Measurements from ENCODE around the gene DIPK1C.
A peak's percentile ranks its signal among the peaks of the same experiment; 100 is the strongest.

The DIPK1C gene

DNA sequence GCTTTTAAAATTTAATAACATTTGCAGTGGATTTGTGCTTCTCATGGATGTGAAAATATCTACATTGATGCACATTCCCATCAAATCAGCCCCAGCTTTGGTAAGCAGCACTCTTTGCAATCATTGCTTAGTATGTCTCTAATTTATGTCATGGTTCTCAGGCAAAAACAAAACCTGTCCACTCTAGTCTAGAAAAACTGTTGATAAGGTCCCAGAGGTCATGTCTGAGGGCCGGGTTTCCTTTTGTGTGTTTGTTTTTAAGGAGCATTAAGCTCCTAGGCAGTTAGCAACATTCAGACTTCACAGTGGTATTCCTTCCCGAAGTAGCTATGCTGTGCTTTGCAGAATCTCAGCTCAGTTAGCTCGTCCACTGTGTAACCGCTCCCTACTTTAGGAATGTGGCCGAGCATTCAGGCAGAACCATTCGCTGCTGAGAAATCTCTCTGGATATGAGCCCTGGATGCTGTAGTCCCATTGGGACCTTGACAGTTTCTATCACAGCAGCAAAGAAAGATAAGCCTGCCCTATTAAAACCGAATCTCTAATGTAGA lies 4.0 kb downstream of the DIPK1C start:
- no peak for DNase-seq (ENCODE audit: low spot score)

DNA sequence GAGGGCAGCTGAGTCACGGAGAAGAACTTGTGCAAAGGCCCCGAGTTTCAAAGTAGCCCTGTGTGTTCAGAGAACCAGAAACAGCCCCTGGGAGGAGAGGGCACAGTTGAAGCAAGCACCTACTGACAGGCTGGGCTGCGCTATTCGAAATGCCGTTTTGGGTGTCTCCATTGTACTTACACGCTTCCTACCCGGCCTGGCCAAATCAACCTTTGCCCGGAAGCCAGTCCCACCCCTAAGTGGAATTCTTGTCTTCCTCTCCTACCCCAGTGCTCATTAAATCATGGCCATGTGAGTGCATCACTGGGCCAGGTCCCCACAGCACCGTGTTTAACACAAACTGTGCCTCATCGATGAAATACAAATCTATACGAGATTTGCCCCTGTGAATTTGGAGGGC lies 6.0 kb downstream of the DIPK1C start:
- DNase-seq (ENCODE audit: low spot score): no peak

DNA sequence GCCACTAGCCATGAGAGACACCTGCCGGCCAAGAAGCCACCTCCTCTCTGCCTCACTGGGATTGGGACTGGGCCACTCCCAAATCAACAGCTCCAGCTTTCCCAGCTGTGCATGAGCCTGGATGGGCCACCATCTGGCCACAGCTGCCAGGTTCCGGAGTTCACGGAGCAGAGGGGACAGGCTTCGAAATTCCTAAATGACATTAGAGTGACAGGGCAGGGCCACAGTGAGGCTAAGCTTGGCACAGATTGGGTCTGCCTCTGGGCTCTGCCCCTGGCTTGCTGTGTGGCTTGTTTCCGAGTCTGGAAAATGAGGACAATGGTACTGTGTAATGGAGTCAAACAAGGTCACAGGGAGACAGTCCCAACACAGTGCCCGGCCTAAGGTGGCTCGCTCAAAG lies 6.5 kb downstream of the DIPK1C start:
- DNase-seq (ENCODE audit: low spot score): peak; percentile 94

DNA sequence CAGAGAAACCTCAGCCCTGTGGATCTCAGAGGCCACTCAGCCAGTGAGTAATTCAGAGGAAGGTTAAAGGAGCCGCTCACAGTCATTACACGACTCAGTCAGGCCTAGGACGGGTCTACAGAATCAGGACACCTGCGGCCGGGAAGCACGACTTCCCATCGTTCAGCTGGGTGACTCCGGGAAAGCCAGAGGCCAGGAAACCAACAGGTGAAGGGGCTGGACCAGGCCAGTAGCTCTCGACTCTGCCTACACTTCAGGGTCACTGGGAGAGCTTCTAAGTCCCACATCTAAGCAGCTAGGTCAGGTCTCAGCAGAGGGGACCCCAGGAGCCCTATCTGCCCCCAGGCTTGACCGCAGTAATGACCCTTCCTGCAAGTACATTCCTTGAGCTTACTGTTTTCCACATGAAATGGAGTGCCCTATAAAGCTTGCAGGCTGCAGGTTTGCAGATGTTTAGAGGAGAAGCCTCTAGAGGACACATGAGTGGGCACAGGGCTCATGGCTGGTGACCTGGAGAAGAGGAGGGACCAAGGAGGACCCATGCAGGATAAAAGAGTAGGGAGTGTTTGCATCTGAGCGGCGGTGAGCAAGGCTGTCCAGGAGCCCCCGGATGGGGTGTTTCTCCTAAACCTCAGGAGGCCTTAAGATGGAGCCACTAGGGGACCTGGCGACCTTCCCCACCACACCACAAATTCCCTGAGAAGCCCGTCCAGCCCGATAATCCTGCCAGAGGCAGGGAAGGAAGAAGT lies 9.5 kb downstream of the DIPK1C start:
- DNase-seq (ENCODE audit: low spot score): no peak

DNA sequence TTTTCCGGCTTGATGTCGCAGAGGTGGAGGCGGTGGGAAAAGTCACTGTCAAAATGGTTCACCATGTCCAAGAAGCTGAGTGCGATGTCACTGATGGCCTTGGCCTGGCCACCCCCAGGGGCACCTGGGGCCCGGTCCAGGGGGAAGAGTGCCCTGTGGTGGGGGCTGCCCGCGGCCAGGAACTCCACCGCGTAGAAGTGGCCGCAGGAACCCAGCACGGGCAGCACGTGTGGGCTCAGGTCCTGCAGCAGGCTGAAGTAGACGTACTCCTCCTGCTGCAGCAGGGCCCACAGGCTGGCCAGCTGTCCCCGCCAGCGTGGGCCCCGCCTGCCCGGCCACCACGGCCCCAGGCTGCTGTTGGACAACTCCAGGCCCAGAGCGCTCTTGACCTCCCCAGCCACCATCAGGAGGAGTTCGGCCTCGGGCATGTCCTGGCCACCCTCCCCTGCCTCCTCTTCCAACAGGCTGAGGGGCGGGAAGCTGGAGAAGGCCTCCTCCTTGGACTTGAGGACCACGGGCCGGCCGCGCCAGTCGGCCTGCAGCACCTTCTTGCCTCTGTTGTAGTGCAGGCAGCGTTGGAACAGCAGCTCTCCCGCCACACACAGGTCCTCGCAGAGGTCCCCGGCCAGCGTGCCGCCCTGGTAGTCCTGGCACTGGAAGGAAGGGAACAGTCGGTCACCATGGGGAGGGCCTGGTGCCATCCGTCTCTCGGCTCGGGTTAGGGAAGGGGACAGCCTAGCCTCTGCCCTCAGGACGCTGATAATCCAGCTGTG lies 10.3 kb downstream of the DIPK1C start:
- DNase-seq (ENCODE audit: low spot score): no peak

DNA sequence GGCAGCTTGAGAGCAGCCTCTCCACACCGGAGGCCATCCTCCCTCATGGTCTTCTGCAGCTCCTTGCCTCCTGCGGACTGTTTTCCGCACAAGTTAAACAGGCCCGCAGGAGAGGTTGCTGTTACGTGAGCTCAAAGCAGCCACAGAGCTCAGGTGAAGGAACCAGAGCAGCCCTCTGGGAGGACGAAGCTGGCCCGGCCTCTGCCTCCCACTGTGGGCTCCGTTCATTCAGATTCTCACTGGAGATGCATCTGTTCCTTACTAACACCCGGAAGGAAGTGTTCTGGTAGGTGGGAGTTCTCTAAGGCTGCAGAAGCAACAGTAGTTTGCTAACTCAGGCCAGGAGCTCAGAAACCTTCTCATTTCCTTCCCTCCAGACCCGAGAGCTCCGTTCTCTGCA lies 10.9 kb downstream of the DIPK1C start:
- DNase-seq (ENCODE audit: low spot score): no peak

DNA sequence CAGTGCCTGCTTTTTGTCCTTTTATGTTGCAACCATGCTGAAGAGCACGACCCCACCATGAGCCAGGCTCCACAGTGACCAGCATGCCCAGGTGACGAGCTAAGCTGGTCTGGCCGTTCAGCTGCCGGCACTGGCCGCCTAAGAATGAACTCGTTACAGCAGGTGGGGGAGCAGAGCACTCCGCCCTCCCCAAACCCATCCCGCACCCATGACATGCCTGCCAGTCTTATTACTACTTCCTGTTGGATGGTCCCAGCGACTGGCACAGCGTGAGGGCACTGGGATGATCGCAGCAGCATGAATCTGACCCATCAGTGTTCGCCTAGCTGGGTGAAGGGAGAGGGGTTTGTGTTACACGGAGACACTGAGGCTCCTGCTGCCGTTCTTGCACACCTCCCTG lies 11.5 kb downstream of the DIPK1C start:
- no peak for DNase-seq (ENCODE audit: low spot score)

DNA sequence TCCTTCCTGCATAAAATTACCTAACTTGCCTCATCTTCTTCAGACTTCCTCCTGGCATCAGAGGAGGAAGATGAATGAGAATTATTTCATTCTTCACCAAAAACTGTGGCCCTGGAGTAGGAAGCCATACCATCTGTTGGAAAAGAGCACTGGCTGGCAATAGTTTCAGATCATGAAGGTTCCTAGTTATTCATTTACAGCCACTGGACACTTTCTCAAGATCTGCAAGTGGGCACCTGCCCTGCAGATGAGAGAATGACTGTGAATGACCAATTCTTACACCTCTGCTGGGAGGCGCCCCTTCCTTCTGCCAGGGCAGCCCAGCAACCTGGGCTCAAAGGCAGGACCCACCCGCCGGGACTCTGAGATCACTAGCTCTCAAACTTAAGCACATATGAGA lies 13.0 kb downstream of the DIPK1C start:
- DNase-seq (ENCODE audit: low spot score): no peak

DNA sequence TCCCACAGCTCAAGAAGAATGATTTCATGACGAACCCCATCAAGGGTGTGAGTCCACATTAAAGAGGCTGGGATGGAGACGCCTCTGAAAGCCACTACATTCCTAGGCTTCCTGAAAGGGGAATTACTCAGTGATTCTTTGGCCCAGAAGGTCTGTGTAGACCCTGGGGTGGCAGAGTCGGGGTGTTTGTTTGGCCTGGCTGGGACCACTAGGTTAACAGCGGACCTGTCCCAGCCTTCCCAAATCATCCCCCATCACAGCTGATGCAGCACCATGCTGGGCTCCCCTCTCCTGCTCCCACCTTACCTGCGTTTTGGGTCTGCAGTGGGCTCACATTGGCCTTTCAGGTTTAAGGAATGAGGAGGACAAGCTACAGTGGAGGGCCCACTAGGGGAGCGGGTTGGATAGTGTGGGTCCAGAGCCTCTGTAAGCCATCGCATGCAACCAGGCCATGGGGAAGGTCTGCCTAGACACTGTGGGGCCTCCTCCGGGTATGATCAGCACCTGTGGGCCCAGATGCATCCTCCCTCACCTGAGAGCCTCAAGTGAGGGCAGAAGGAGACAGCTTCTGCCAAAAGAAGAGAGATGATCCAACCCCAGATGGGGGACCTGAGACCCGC lies 16.2 kb downstream of the DIPK1C start:
- no peak for DNase-seq (ENCODE audit: low spot score)

DNA sequence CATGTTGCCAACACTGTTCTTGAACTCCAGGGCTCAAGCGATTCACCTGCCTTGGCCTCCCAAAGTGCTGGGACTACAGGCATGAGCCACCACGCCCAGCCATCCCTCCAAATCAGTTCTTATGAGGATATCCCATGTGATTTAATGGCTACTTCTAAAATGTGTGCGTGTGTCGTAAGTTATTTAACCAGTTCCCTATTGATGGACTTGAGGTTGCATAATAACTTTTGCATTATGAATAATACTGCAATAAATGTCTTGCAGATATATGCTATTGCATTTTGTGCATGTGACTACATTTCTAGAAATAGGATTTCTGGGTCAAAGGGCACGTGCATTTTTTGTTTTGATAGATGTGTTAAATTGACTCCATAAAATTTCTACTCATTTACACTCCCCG lies 19.0 kb downstream of the DIPK1C start:
- DNase-seq (ENCODE audit: low spot score): no peak

DNA sequence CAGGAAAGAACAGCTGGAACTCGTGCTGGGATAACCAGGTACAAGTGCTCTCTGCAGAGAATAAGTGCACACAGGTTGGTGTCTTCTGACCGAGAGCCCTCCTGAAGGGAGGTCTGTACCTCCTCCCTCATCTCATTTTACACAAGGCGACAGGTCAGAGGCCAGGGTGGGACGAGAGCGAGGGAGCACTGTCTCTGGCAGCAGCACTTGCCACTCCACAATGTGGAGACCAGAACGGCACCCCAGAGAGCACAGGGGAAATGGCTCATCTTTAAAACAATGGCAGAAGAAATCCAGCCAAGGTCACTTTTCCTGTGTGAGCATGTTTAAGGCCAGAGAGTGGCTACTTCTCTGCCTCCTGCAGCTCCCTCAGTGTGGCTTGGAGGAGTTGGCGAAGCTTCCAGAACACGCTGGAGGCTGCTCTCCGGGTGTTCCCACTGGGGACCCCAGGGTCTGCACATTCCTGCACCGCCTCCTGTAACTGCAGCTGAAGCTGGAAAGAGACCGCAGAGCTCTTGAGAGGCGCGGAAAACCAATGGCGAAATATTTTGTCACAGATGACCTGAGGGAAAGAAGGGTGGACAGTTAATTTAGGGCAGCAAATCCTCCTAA lies 20.8 kb downstream of the DIPK1C start:
- DNase-seq (ENCODE audit: low spot score): no peak

DNA sequence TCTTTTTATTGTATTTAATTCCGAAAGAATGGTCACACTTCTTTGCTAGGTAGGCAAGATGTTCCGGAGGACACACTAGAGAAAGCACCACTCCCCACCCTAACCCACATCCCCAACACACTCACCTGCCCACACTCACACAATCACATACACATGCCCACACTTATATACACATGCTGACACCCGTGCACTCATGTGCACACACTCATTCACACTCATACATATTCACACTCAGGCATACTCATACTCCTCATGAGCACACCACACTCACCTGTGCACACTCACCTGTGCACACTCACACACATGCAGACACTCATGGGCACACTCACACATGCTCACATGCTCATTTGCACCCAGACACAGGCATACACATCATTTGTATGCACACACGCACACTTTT lies 21.4 kb downstream of the DIPK1C start:
- DNase-seq (ENCODE audit: low spot score): no peak

DNA sequence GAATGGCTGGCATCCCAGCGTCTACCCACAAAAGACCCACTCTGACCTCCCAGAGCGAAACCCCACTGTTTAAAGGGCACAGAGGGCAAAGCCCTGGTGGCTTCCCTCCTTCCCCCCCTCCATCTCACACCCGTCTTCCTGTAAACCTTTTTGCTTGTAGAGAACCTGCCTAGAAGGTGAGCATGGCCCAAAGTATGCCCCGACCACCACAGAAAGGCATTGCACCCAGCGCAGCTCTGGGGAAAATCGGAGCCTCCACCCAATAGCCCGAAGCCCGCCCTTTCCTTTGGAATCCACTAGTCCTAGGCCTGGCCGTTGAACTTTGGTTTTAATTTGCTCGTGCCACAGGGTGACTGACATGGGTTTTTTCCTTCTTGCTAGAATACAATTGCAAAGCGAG lies 22.6 kb downstream of the DIPK1C start:
- DNase-seq (ENCODE audit: low spot score): no peak

DNA sequence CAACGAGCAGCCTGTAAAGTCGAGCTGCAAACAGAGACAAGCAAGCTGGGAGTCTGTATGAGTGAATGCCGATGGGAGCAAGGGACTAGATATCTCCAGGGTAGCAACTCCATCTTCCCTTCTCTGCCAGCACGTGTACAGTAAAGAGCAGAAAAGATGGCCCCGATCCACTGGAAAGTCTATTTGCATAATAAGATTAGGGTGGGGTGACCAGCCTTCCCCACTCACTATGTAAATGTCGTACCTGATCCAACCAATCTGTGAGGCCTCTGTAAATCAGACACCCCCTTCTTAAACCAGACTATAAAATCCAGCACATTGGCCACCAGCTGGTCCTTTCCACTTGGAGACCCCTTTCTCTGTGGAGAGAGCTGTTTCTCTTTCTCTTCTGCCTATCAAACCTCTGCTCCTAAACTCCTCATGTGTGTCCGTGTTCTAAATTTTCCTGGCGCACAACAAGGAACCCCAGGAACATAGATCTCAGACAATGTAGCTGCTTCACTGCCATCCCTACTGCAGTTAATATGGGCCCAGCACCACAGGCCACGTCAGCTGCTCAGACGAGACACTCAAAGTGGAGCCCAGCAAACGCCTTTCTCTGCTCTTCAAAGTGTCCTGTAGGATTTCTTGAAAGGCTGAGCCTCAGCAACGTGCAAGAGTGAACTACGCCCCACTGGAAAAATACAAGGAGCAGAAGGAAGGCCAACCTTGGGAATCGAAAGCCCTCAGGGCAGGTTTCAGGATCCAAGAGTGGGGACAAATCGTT lies 26.1 kb downstream of the DIPK1C start:
- DNase-seq (ENCODE audit: low spot score): no peak

DNA sequence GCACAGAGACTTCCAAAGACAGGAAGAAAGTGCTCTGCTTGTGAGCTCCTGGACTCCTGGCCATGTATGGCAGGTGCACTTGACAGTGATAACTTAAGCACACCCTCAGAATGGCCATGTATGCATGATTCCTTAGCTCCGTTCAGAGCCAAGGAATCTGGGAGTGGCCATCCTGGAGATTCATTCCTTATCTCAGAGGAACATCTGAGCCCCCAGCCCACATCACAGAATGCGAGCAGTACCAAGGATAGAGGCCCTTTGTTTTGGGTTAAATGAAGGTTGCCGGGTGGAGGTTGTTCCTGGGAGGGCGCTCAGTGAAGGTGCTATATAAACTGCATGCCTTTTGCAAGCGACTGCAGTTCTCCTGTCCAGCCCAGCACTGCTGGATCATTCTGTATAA lies 26.9 kb downstream of the DIPK1C start:
- DNase-seq (ENCODE audit: low spot score): no peak

DNA sequence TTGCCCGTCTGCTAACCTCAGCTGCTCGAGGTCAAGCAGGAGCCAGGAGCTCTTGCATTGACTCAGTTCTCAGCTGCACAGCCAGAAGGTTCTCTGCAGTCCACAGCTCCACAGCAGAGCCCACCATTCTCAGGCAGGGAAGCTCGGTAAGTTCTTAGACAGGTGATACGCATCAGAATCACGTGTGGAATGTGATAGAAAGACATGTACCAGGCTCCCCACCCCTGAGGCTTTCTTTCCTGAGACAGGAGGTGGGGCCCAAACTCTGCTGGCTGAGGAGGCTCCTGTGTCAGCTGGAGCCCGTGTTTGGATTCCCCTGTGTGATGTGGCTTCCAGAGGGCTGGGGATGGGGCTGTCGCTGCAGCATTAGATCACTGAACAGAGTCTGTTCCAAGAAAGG lies 28.0 kb downstream of the DIPK1C start:
- DNase-seq (ENCODE audit: low spot score): no peak

DNA sequence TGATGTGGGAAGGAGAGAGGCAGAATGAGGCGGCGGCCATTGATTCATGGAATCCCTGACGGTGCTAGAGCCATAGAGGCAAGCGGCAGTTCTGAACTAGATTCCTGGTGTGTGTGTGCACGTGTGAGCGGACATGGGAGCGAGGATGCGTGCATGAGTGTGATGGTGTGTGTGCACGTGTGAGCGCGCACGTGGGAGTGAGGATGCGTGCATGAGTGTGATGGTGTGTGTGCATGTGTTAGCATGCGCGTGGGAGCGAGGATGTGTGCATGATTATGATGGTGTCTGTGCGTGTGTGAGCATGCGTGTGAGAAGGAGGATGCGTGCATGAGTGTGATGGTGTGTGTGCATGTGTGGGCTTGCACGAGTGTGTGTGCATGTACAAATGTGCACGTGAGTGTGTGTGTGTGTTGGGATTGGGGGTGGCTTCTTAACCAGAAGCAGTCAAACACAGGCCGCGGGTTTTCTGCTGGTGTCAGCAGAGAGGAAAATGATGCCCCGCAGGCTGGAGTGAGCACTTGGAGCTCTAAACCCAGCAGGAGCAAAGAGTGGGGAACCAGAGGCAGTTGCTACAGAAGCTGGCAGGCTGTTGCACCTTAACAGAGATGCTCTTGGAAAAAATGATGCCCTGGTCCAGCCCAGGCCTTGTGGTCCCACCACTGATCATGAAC lies 29.5 kb downstream of the DIPK1C start:
- DNase-seq (ENCODE audit: low spot score): no peak

DNA sequence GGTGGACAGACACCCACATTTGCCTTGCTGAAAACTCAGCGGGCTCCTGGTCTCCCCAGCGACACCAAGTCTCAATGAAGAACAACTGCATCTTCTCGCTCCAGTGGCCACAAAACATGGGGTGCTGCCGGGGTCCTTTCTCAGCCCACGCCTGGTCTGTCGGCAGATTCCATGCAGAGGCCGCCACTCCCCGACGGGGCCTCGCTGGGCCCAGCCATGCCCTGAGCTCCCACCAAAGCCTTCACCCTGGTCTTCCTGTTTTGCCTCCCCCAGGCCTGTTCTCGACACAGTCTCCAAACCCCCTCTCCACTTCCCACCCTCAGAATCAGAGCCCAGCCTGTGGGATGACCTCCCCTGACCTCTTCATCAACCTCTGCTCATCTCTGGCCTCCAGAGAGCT lies 31.2 kb downstream of the DIPK1C start:
- no peak for DNase-seq (ENCODE audit: low spot score)

DNA sequence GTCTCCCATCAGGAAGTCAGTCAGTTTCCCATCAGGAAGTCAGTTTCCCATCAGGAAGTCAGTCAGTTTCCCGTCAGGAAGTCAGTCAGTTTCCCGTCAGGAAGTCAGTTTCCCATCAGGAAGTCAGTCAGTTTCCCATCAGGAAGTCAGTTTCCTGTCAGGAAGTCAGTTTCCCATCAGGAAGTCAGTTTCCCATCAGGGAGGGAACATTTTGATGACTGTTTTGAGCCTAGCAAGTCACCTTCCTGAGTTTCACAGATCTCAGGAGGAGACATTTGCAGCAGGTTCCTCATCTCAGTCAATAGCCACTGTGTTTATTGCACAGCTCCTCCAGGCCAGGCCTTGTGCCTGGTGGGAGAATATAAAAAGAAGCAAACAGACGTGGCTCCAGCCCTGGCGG lies 31.9 kb downstream of the DIPK1C start:
- DNase-seq (ENCODE audit: low spot score): no peak

DNA sequence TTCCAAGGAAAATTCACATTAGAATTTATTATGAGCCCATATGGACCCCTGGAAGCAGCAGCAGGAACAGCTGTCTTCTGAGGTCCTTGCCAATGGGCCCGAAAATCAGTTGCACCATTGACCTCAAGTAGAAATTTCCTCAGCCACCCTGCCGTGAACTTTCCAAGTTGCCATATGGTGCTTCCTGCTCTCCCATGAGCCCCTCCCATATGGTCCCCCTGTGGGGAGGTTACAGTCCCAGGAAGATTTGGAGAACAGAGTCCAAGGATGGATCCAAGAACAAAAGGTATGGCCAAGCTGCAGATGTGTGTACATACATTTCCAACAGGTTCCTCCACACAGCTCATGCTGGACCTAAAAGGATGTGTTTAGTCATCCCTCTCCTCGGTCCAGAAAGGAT lies 34.6 kb downstream of the DIPK1C start:
- DNase-seq (ENCODE audit: low spot score): no peak

DNA sequence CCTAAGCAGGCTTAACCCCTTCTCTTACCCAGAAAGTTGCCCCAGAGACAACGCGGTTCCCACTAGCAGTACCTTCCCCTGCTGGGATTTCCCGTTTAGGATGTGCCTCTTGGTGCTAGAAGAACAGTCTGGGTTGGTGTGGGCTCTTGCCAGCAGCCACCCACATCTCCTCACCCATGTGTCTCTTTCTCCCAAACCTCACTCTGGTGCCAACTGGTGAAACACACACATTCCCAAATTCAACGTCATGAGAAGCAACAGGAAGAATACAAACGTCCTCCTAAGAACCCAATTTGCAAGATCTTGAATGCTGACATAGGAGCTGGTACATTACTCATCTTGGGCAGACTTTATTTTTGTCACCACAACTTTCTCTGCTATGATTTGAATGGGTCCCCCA lies 36.2 kb downstream of the DIPK1C start:
- no peak for DNase-seq (ENCODE audit: low spot score)
